IPS-NIHi11 (cell line): ENCODE results near the gene ARMCX5.

ENCODE experiments used
- DNase-seq: peaks from one replicate; pipeline ENCODE4 v3.0.0; 2012; ENCODE audit warnings: mixed read lengths, low spot score

Gene ARMCX5

GRCh38 chrX:102599084-102599950 lies at the start of gene ARMCX5:
Gene ARMCX5 (plus strand): TSS chrX:102599515. CDS start chrX:102602142, 2,627 bp downstream.
- peak; percentile 58 for DNase-seq

- DNase-seq, result no peak
Observed at GRCh38 chrX:102558607-102559006, 40.7 kb upstream of the ARMCX5 start.

GRCh38 chrX:102560423-102561068 lies 38.8 kb upstream of the ARMCX5 start:
- DNase-seq, result no peak

- no peak for DNase-seq
Observed at GRCh38 chrX:102580891-102581290, 18.4 kb upstream of the ARMCX5 start.

GRCh38 chrX:102593367-102593766 lies 5.9 kb upstream of the ARMCX5 start:
- no peak for DNase-seq

GRCh38 chrX:102599951-102600579 lies 750 bp downstream of the ARMCX5 start:
- DNase-seq, result peak; percentile 4

GRCh38 chrX:102604327-102604726 lies 5.0 kb downstream of the ARMCX5 start:
- DNase-seq, result peak; percentile 3

- DNase-seq, result no peak
Observed at GRCh38 chrX:102606115-102606514, 6.8 kb downstream of the ARMCX5 start.

- no peak for DNase-seq
Observed at GRCh38 chrX:102610905-102611304, 11.6 kb downstream of the ARMCX5 start.

- no peak for DNase-seq
Observed at GRCh38 chrX:102624105-102624504, 24.8 kb downstream of the ARMCX5 start.

GRCh38 chrX:102627640-102628039 lies 28.3 kb downstream of the ARMCX5 start:
- no peak for DNase-seq

- no peak for DNase-seq
Observed at GRCh38 chrX:102637561-102637960, 38.2 kb downstream of the ARMCX5 start.

GRCh38 chrX:102650903-102651241 lies 51.6 kb downstream of the ARMCX5 start:
- DNase-seq, result no peak

GRCh38 chrX:102651242-102652011 lies 52.1 kb downstream of the ARMCX5 start, which contains the start of gene GPRASP1:
Gene GPRASP1 (plus strand): TSS chrX:102651483. CDS start chrX:102653914, 2,431 bp downstream.
- DNase-seq, result peak; percentile 26

GRCh38 chrX:102652031-102652688 lies 52.8 kb downstream of the ARMCX5 start:
- DNase-seq, result peak; percentile 10
